Subcutaneous abdominal adipose tissue (tissue), 5 donors: Measurements from ENCODE around the gene RNF44.
A peak's percentile ranks its signal among the peaks of the same experiment; 100 is the strongest.

Experiments
- H3K27ac ChIP-seq: one replicate; pipeline ENCODE4 v1.7.0; 2013; ENCODE audit warnings: low read depth, mild to moderate bottlenecking, inconsistent platforms, low read length, moderate library complexity
- H3K27me3 ChIP-seq, 5 donors: one replicate each; pipeline ENCODE4 v1.7.0; 2013; ENCODE audit warnings: low read length in 5 of 5, inconsistent platforms in 1 of 5; ENCODE audit not compliant: control insufficient read depth in 5 of 5, insufficient read depth in 4 of 5
- H3K36me3 ChIP-seq, 5 donors: one replicate each; pipeline ENCODE4 v1.7.0; 2013; ENCODE audit warnings: low read length in 5 of 5; ENCODE audit not compliant: control insufficient read depth in 5 of 5, insufficient read depth in 5 of 5
- H3K4me1 ChIP-seq, 5 donors: one replicate each; pipeline ENCODE4 v1.7.0; 2013; ENCODE audit warnings: low read length in 5 of 5, mild to moderate bottlenecking in 3 of 5, moderate library complexity in 1 of 5; ENCODE audit not compliant: control insufficient read depth in 5 of 5, insufficient read depth in 5 of 5
- H3K4me3 ChIP-seq, 5 donors: one replicate each; pipeline ENCODE4 v1.7.0; 2013; ENCODE audit warnings: low read length in 5 of 5, low read depth in 1 of 5
- H3K9ac ChIP-seq, 5 donors: one replicate each; pipeline ENCODE4 v1.7.0; 2013; ENCODE audit warnings: low read length in 5 of 5, mild to moderate bottlenecking in 4 of 5, moderate library complexity in 3 of 5
- H3K9me3 ChIP-seq, 5 donors: one replicate each; pipeline ENCODE4 v1.7.0; 2013; ENCODE audit warnings: low read length in 5 of 5; ENCODE audit not compliant: control insufficient read depth in 5 of 5
- donor health status: healthy.
- donor health status: healthy.
- donor health status: healthy.
- donor health status: healthy.
- donor health status: healthy.

RNF44 gene

GRCh38 chr5:176536902-176537553 lies at the start of gene RNF44:
Gene RNF44 (minus strand): TSS chr5:176537402. CDS start chr5:176532472, 4,930 bp downstream.
- Histone ChIP-seq H3K9me3 (no peaks in the 10 kb centered on the region), H3K4me1 (peaks cover 26 to 63% (median 54%) of the 10 kb centered on the region in 5 donors), H3K36me3 (peaks cover 0 to under 1% (median 0%) of the 10 kb centered on the region in 5 donors), H3K27me3 (no peaks in the 10 kb centered on the region), H3K9ac (peak within 1 kb of the TSS; percentile 75 to 94 (median 94)), H3K4me3 (peak within 1 kb of the TSS; percentile 85 to 98 (median 94)), H3K27ac (peak within 1 kb of the TSS; percentile 98)

- Histone ChIP-seq H3K9me3 (peaks cover 3 to 21% (median 16%) of the 10 kb centered on the region in 5 donors), H3K4me1 (no peaks in the 10 kb centered on the region), H3K4me3 (no peak overlapping the region), H3K27me3 (peaks cover 0 to 5% (median 0%) of the 10 kb centered on the region in 5 donors), H3K9ac (no peak overlapping the region), H3K36me3 (no peaks in the 10 kb centered on the region), H3K27ac (no peak overlapping the region)
Observed at GRCh38 chr5:176583076-176583475, 45.9 kb upstream of the RNF44 start.

- no peak overlapping the region for H3K4me3 ChIP-seq
- H3K27ac ChIP-seq, result no peak overlapping the region
- peaks cover 3 to 21% (median 16%) of the 10 kb centered on the region in 5 donors for H3K9me3 ChIP-seq
- H3K27me3 ChIP-seq, result peaks cover 0 to 14% (median 8%) of the 10 kb centered on the region in 5 donors
- H3K9ac ChIP-seq, result no peak overlapping the region
- H3K36me3 ChIP-seq, result no peaks in the 10 kb centered on the region
- H3K4me1 ChIP-seq, result no peaks in the 10 kb centered on the region
Observed at GRCh38 chr5:176581361-176581760, 44.2 kb upstream of the RNF44 start.

GRCh38 chr5:176579323-176579722 lies 42.1 kb upstream of the RNF44 start:
- Histone ChIP-seq H3K27ac (no peak overlapping the region), H3K36me3 (no peaks in the 10 kb centered on the region), H3K4me1 (no peaks in the 10 kb centered on the region), H3K27me3 (peaks cover 3 to 28% (median 9%) of the 10 kb centered on the region in 5 donors), H3K9me3 (peaks cover 0 to 6% (median 3%) of the 10 kb centered on the region in 5 donors), H3K9ac (no peak overlapping the region), H3K4me3 (no peak overlapping the region)

GRCh38 chr5:176578391-176578808 lies 41.2 kb upstream of the RNF44 start:
- H3K9me3 ChIP-seq, result no peaks in the 10 kb centered on the region
- H3K27me3 ChIP-seq, result peaks cover 6 to 34% (median 13%) of the 10 kb centered on the region in 5 donors
- H3K4me1 ChIP-seq, result peaks cover 0 to 3% (median 0%) of the 10 kb centered on the region in 5 donors
- H3K36me3 ChIP-seq, result no peaks in the 10 kb centered on the region
- H3K9ac ChIP-seq, result no peak overlapping the region
- H3K27ac ChIP-seq, result no peak overlapping the region
- H3K4me3 ChIP-seq, result no peak overlapping the region

- Histone ChIP-seq H3K4me1 (peaks cover 0 to 3% (median 0%) of the 10 kb centered on the region in 5 donors), H3K27me3 (peaks cover 6 to 39% (median 13%) of the 10 kb centered on the region in 5 donors), H3K36me3 (no peaks in the 10 kb centered on the region), H3K4me3 (no peak overlapping the region), H3K9me3 (no peaks in the 10 kb centered on the region), H3K27ac (no peak overlapping the region), H3K9ac (no peak overlapping the region)
Observed at GRCh38 chr5:176577312-176578176, 40.3 kb upstream of the RNF44 start.

GRCh38 chr5:176575488-176576422 lies 38.6 kb upstream of the RNF44 start:
- H3K9ac ChIP-seq, result no peak overlapping the region
- no peak overlapping the region for H3K27ac ChIP-seq
- peaks cover 0 to 3% (median 0%) of the 10 kb centered on the region in 5 donors for H3K4me1 ChIP-seq
- no peaks in the 10 kb centered on the region for H3K9me3 ChIP-seq
- H3K36me3 ChIP-seq, result no peaks in the 10 kb centered on the region
- peaks cover 9 to 39% (median 15%) of the 10 kb centered on the region in 5 donors for H3K27me3 ChIP-seq
- no peak overlapping the region for H3K4me3 ChIP-seq

- Histone ChIP-seq H3K4me3 (no peak overlapping the region), H3K27me3 (peaks cover 9 to 39% (median 15%) of the 10 kb centered on the region in 5 donors), H3K9ac (no peak overlapping the region), H3K4me1 (peaks cover 0 to 3% (median 0%) of the 10 kb centered on the region in 5 donors), H3K36me3 (no peaks in the 10 kb centered on the region), H3K27ac (no peak overlapping the region), H3K9me3 (no peaks in the 10 kb centered on the region)
Observed at GRCh38 chr5:176575066-176575465, 37.9 kb upstream of the RNF44 start.

GRCh38 chr5:176574297-176574591 lies 37.0 kb upstream of the RNF44 start:
- H3K4me1 ChIP-seq, result peaks cover 0 to 3% (median 0%) of the 10 kb centered on the region in 5 donors
- H3K27me3 ChIP-seq, result peaks cover 9 to 39% (median 15%) of the 10 kb centered on the region in 5 donors
- H3K9me3 ChIP-seq, result no peaks in the 10 kb centered on the region
- H3K9ac ChIP-seq, result no peak overlapping the region
- H3K4me3 ChIP-seq, result no peak overlapping the region
- no peak overlapping the region for H3K27ac ChIP-seq
- no peaks in the 10 kb centered on the region for H3K36me3 ChIP-seq
